GM03348 (cell line): ENCODE measurements around the gene SPTA1.

Experiments
- DNase-seq: peaks from one replicate; pipeline ENCODE4 v3.0.0; 2012; ENCODE audit warnings: low spot score

SPTA1 gene

DNA sequence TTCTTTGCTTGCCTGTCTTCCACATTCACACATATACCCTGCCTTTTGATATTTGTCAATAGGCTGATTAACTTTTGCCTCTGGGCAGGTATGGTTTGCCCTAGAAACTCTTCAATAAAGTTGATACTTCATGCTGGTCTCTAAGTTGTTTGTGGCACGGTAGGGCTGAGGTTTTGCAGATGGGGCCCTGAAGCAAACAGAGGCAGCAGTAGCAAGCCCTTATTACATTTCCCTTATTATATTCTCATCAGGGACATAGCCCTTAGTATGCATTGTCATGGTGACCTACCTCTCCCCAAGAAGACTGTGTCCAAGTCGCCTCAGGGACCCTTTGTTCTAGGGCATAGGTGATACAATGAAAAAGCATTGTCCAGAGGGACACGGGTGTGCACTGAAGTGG lies 116.0 kb downstream of the SPTA1 start, which contains the start of gene OR6P1:
OR6P1 (minus strand) TSS at position 101 of the 400 bp plus-strand sequence. CDS start 6,976 bp downstream, outside the sequence.
- DNase-seq: no peak

DNA sequence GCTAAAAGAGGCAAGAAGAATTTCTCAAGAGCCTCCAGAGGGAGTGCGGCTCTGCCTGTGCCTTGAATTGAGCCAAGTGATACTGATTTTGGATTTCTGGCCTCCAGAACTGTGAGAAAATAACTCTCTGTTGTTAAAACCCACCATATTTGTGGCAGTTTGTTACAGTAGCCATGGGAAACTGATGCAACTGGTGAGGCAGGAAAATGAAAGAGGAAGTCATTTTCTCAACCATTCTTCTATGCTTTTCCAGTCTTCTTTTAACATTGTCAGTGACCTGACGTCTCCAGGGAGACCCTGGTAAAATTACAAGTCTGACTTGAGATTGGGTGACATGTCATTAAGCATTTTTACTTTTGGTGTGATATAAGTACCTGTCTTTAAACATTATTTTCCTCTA lies 121.9 kb downstream of the SPTA1 start:
- no peak for DNase-seq

DNA sequence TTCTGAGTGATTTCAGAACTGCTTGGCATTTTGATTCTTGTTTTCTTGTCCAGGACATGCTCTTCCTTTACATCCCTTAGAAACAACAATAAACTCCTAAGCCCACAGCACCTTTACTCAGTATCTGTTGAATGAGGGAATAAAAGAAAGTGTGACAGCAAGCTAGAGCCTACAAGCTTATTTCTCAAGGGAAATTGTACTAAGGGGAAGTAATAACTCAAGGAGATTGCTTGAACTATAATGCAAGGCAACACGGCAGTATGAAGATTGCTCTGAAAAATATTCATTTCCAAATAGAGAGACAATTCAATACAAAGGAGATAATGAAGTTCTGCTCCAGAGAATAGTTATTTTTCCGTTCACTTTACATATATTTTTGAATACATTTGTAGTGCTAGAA lies 122.7 kb downstream of the SPTA1 start:
- DNase-seq: no peak
